ENCODE results near the gene TAF13.

Gene TAF13

GRCh38 chr1:109094377-109094803 is 18.6 kb upstream of the TAF13 start:
- DNase-seq (ENCODE audit: low read depth): no peak
- in situ Hi-C loops (cut with HindIII; ENCODE audit: low sequenced_read_pairs): no loop called here
- no peak overlapping the region for H3K4me3 ChIP-seq (ENCODE audit: low read depth, low read length)
- TF ChIP-seq CTCF (IDR thresholded peaks at IDR 0.05; ENCODE audit: low read depth, low read length, missing control alignments): no peak

GRCh38 chr1:109091839-109092193 is 16.0 kb upstream of the TAF13 start:
- H3K4me3 ChIP-seq (ENCODE audit: low read depth, low read length): peak overlapping the region; percentile 89
- no peak for TF ChIP-seq CTCF (IDR thresholded peaks at IDR 0.05; ENCODE audit: low read depth, low read length, missing control alignments)
- in situ Hi-C loops (cut with HindIII; ENCODE audit: low sequenced_read_pairs): no loop called here
- no peak for DNase-seq (ENCODE audit: low read depth)

- no peak for DNase-seq (ENCODE audit: low read depth)
- in situ Hi-C loops (cut with HindIII; ENCODE audit: low sequenced_read_pairs): no loop called here
- TF ChIP-seq CTCF (IDR thresholded peaks at IDR 0.05; ENCODE audit: low read depth, low read length, missing control alignments): no peak
Observed at GRCh38 chr1:109091078-109091838, 15.5 kb upstream of the TAF13 start.

GRCh38 chr1:109090196-109091077 is 14.6 kb upstream of the TAF13 start, which contains the start of gene TMEM167B:
TSS of gene TMEM167B (plus strand) at chr1:109090764. CDS start at chr1:109090873, 109 bp downstream.
- TF ChIP-seq CTCF (IDR thresholded peaks at IDR 0.05; ENCODE audit: low read depth, low read length, missing control alignments): no peak
- in situ Hi-C loops (cut with HindIII; ENCODE audit: low sequenced_read_pairs): no loop called here
- peak within 1 kb of the TSS; percentile 89 for H3K4me3 ChIP-seq (ENCODE audit: low read depth, low read length)
- peak; percentile 89 for DNase-seq (ENCODE audit: low read depth)

More at GRCh38 chr1:109091078-109091838, 15.5 kb upstream of the TAF13 start:
- peak overlapping the region; percentile 89 for H3K4me3 ChIP-seq (ENCODE audit: low read depth, low read length)

DNA sequence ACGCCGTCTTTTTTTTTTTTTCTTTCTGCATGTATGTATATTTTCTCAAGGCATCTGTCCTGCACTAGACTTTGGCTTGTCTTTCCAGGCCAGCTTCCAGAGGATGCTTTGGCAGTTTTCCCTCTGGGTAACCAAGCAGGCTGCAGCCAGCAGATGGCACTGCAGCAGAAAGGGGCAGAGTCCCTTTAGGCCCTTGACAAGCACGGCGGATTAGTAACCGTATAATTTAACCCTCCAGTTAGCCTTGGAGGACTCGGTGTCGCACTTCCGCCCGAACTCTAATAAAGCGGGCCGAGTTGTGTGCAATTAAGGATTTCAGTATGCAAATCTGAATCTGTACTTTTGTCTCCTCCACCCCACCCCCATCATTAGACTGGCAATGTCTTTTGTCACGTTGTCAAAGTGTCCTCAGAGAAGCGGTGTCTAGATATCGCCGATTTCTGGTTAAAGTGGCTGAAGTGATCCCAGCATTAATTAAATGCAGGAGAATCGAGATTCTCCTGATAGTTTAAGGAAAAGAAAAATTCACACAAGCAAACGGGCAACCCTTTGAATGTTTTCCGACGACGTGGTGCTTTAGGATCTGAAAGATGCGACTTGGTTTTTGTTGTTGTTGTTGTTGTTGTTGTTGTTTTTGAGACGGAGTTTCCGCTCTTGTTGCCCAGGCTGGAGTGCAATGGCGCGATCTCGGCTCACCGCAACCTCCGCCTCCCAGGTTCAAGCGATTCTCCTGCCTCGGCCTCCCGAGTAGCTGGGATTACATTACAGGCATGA is 13.6 kb upstream of the TAF13 start:
- TF ChIP-seq CTCF (IDR thresholded peaks at IDR 0.05; ENCODE audit: low read depth, low read length, missing control alignments): peak; percentile 53
- in situ Hi-C loops (cut with HindIII; ENCODE audit: low sequenced_read_pairs): no loop called here
- H3K4me3 ChIP-seq (ENCODE audit: low read depth, low read length): peak overlapping the region; percentile 89
- no peak for DNase-seq (ENCODE audit: low read depth)
